H9 (cell line): ENCODE data around the gene KCNK1. TPM values are rescaled to one million over a fixed set of nuclear protein-coding genes. Genes with fewer than 3 reads are reported as not detected.

Experiments used
- DNase-seq: peaks from one replicate; pipeline ENCODE4 v3.0.0-alpha.2; 2017
- H2AFZ ChIP-seq: one replicate; pipeline ENCODE4 v1.6.1; 2013; ENCODE audit warnings: mild to moderate bottlenecking, low read length, control low read depth, moderate library complexity
- H2AK5ac ChIP-seq: 2 replicates; pipeline ENCODE4 v1.6.1; 2013; ENCODE audit warnings: low read length, control low read depth, mixed read lengths; ENCODE audit not compliant: insufficient read length
- H2BK120ac ChIP-seq: one replicate; pipeline ENCODE4 v1.6.1; 2013; ENCODE audit warnings: low read depth, mild to moderate bottlenecking, low read length, control low read depth, inconsistent platforms; ENCODE audit not compliant: poor library complexity, severe bottlenecking
- H2BK12ac ChIP-seq: 2 replicates; pipeline ENCODE4 v1.6.1; 2013; ENCODE audit warnings: low read length, control low read depth, mixed read lengths, low read depth; ENCODE audit not compliant: insufficient read length
- H2BK15ac ChIP-seq: 2 replicates; pipeline ENCODE4 v1.6.1; 2013; ENCODE audit warnings: low read depth, low read length, control low read depth
- H2BK20ac ChIP-seq: one replicate; pipeline ENCODE4 v1.6.1; 2013; ENCODE audit warnings: low read depth, mild to moderate bottlenecking, low read length, control low read depth, inconsistent platforms; ENCODE audit not compliant: poor library complexity, severe bottlenecking
- H2BK5ac ChIP-seq: 2 replicates; pipeline ENCODE4 v1.6.1; 2013; ENCODE audit warnings: low read length, control low read depth, mixed read lengths; ENCODE audit not compliant: insufficient read length
- H3K14ac ChIP-seq: 2 replicates; pipeline ENCODE4 v1.6.1; 2013; ENCODE audit warnings: low read length, control low read depth; ENCODE audit not compliant: insufficient read depth
- H3K18ac ChIP-seq: 2 replicates; pipeline ENCODE4 v1.6.1; 2013; ENCODE audit warnings: low read depth, mild to moderate bottlenecking, mixed read lengths, low read length, control low read depth; ENCODE audit not compliant: insufficient read length
- H3K23ac ChIP-seq: 2 replicates; pipeline ENCODE4 v1.6.1; 2013; ENCODE audit warnings: low read length, control low read depth, mixed read lengths, low read depth; ENCODE audit not compliant: insufficient read length
- H3K23me2 ChIP-seq: 2 replicates; pipeline ENCODE4 v1.6.1; 2013; ENCODE audit warnings: low read depth, mild to moderate bottlenecking, mixed read lengths, low read length, control low read depth; ENCODE audit not compliant: insufficient read length, poor library complexity, severe bottlenecking
- H3K27ac ChIP-seq: 2 replicates; pipeline ENCODE4 v1.5.1; 2013; ENCODE audit warnings: low read length, control low read depth, mixed read lengths, low read depth; ENCODE audit not compliant: insufficient read length
- H3K27me3 ChIP-seq: 2 replicates; pipeline ENCODE4 v1.6.1; 2013; ENCODE audit warnings: low read length, control low read depth, inconsistent platforms; ENCODE audit not compliant: insufficient read depth
- H3K4ac ChIP-seq: 2 replicates; pipeline ENCODE4 v1.6.1; 2013; ENCODE audit warnings: low read depth, mild to moderate bottlenecking, control low read depth, inconsistent platforms, low read length, moderate library complexity
- H3K4me1 ChIP-seq: 2 replicates; pipeline ENCODE4 v1.6.1; 2013; ENCODE audit warnings: low read length, control low read depth, inconsistent platforms; ENCODE audit not compliant: insufficient read depth
- H3K4me2 ChIP-seq: 2 replicates; pipeline ENCODE4 v1.6.1; 2013; ENCODE audit warnings: low read length, control low read depth, mixed read lengths; ENCODE audit not compliant: insufficient read length, insufficient read depth
- H3K56ac ChIP-seq: 2 replicates; pipeline ENCODE4 v1.6.1; 2013; ENCODE audit warnings: low read depth, mild to moderate bottlenecking, mixed read lengths, low read length, control low read depth; ENCODE audit not compliant: insufficient read length
- H3K79me1 ChIP-seq: 2 replicates; pipeline ENCODE4 v1.6.1; 2013; ENCODE audit warnings: low read depth, mild to moderate bottlenecking, moderate library complexity, low read length, control low read depth, inconsistent platforms; ENCODE audit not compliant: insufficient read depth, poor library complexity, severe bottlenecking
- H3K79me2 ChIP-seq: 2 replicates; pipeline ENCODE4 v1.6.1; 2013; ENCODE audit warnings: low read length, control low read depth, inconsistent platforms; ENCODE audit not compliant: insufficient read depth
- H3K9ac ChIP-seq: 2 replicates; pipeline ENCODE4 v1.6.1; 2013; ENCODE audit warnings: low read length, control low read depth, mixed read lengths; ENCODE audit not compliant: insufficient read length; ENCODE audit errors: extremely low read depth
- H3K9me3 ChIP-seq: one replicate; pipeline ENCODE4 v1.6.1; 2013; ENCODE audit warnings: low read depth, low read length, inconsistent platforms; ENCODE audit not compliant: control insufficient read depth
- H3T11ph ChIP-seq: one replicate; pipeline ENCODE4 v1.6.1; 2013; ENCODE audit warnings: mild to moderate bottlenecking, low read length, control low read depth, inconsistent platforms
- H4K20me1 ChIP-seq: one replicate; pipeline ENCODE4 v1.6.1; 2013; ENCODE audit not compliant: control insufficient read depth, insufficient read length, insufficient read depth
- H4K5ac ChIP-seq: 2 replicates; pipeline ENCODE4 v1.6.1; 2013; ENCODE audit warnings: low read depth, mild to moderate bottlenecking, mixed read lengths, low read length, control low read depth; ENCODE audit not compliant: insufficient read length
- H4K8ac ChIP-seq: replicated peaks from 2 replicates; pipeline ENCODE4 v1.6.1; 2013; ENCODE audit warnings: low read length, control low read depth, mixed read lengths, low read depth; ENCODE audit not compliant: insufficient read length
- H4K91ac ChIP-seq: 2 replicates; pipeline ENCODE4 v1.6.1; 2013; ENCODE audit warnings: low read depth, mild to moderate bottlenecking, moderate library complexity, mixed read lengths, low read length, control low read depth; ENCODE audit not compliant: insufficient read length
- H3K27ac Mint-ChIP-seq, 3 experiments: 2 replicates in 2 of 3; 3 replicates in 1 of 3; pipeline ENCODE4 v1.8.0; 2020 to 2021; ENCODE audit warnings: mixed read lengths in 3 of 3, mild to moderate bottlenecking in 1 of 3, moderate library complexity in 1 of 3
- H3K27me3 Mint-ChIP-seq: 2 replicates; pipeline ENCODE4 v1.8.0; 2021; ENCODE audit warnings: low read depth, mild to moderate bottlenecking, moderate library complexity, mixed read lengths
- H3K36me3 Mint-ChIP-seq, 3 experiments: 2 replicates in 2 of 3; 3 replicates in 1 of 3; pipeline ENCODE4 v1.8.0; 2020 to 2021; ENCODE audit warnings: low read depth in 3 of 3, mixed read lengths in 3 of 3; ENCODE audit not compliant: insufficient read depth in 1 of 3
- H3K4me1 Mint-ChIP-seq, 2 experiments: 2 replicates each; pipeline ENCODE4 v1.8.0; 2020; ENCODE audit warnings: mixed read lengths in 2 of 2
- H3K4me3 Mint-ChIP-seq, 2 experiments: 2 replicates in 1 of 2; 3 replicates in 1 of 2; pipeline ENCODE4 v1.8.0; 2020 to 2021; ENCODE audit warnings: mild to moderate bottlenecking in 2 of 2, mixed read lengths in 2 of 2, moderate library complexity in 1 of 2
- H3K9me3 Mint-ChIP-seq, 2 experiments: 2 replicates in 1 of 2; 3 replicates in 1 of 2; pipeline ENCODE4 v1.8.0; 2020; ENCODE audit warnings: mild to moderate bottlenecking in 2 of 2, mixed read lengths in 2 of 2, moderate library complexity in 1 of 2
- CTCF ChIP-seq: fragments of 200-600 bp; sonication (generic); conservative IDR thresholded peaks from 3 replicates; pipeline ENCODE4 v1.8.0; 2021; ENCODE audit warnings: antibody characterized with exemption, mild to moderate bottlenecking
- WGBS: extraction: QIAGEN DNeasy Blood & Tissue Kit; methylation state at CpG from one replicate; pipeline ENCODE4 v1.1.7; 2013; ENCODE audit warnings: missing lambda C conversion rate, low lambda C conversion rate, mixed read lengths; ENCODE audit not compliant: insufficient read length; ENCODE audit errors: extremely low coverage; 5-methylcytosine and 5-hydroxymethylcytosine counted together
- total RNA-seq: library from RNA; stranded (reverse); gene quantifications from 2 replicates; pipeline ENCODE4 v1.2.1, GENCODE V29; 2021

Gene KCNK1
- total RNA-seq, 1 experiment from 2014 or later = 9.9 TPM

DNA sequence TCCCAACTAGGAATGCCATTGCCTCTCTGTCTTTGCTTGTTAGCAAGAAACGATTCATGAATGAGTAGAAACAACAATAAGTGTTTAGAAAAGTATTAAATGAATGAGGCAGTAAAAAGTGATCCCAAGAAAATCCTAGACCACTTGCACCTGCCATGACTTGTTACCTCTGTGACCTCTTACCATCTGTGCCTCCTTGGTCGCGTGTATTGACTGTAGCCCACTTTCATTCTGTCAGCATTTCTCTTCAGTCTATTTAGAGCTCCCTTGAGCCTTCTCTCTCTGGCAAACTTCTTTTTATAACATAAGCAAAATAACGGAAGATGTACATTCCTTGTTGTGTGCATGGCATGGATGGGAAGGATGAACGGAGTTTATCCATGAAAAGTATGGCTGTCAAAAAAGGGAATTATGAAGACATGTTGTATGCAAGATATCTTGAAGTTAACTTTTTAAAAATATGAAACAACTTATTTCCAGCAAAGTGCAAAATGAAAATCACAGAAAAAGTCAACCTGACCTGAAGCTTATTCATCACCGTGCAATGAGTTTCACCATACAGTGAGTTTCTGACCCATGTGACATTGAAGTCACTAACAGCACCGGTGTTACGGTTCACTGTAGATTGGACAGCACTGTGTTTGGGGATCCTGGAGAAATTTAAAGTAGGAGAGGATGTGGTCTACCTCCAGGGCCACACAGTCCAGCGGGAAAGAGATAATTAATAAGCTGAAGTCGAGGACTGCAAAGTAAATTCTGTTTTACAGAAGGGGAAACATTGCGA lies 47.7 kb downstream of the KCNK1 start:
- Histone ChIP-seq H3K56ac (no peak overlapping the region), H3K4me2 (no peak overlapping the region), H2BK20ac (no peak overlapping the region), H4K8ac (no peak overlapping the region), H3K9me3 (no peaks in the 10 kb centered on the region), H3K23ac (no peak overlapping the region), H2AFZ (no peak overlapping the region), H3K18ac (no peak overlapping the region), H3K4ac (no peak overlapping the region), H3T11ph (no peak overlapping the region), H3K9ac (no peak overlapping the region), H2AK5ac (no peak overlapping the region), H3K14ac (no peak overlapping the region), H2BK120ac (no peak overlapping the region), H3K79me1 (no peaks in the 10 kb centered on the region), H3K79me2 (no peaks in the 10 kb centered on the region), H4K20me1 (no peaks in the 10 kb centered on the region), H2BK12ac (no peak overlapping the region), H4K91ac (no peak overlapping the region), H2BK15ac (no peak overlapping the region), H2BK5ac (no peak overlapping the region), H3K23me2 (no peaks in the 10 kb centered on the region), H3K27me3 (no peaks in the 10 kb centered on the region), H3K4me1 (no peaks in the 10 kb centered on the region), H3K27ac (no peak overlapping the region), H4K5ac (no peak overlapping the region)
- Mint-ChIP-seq H3K27ac (no peak overlapping the region), H3K36me3 (peaks cover 2 to 6% (median 2%) of the 10 kb centered on the region in 3 experiments; a peak in 6 of 7 replicates), H3K9me3 (no peaks in the 10 kb centered on the region), H3K4me3 (no peak overlapping the region), H3K4me1 (peaks cover 6 to 11% of the 10 kb centered on the region in 2 experiments; a peak in 3 of 4 replicates), H3K27me3 (no peaks in the 10 kb centered on the region)
- no peak for DNase-seq
- WGBS = no CpG with 5 or more reads among the region's 11 CpGs
- TF ChIP-seq CTCF = no peak
